ACHN (cell line): ENCODE results near the gene FAT2.

Experiments used
- DNase-seq: peaks from one replicate; pipeline ENCODE4 v3.0.0-alpha.2; 2015
- in situ Hi-C: cut with HindIII; loops from 2 replicates; pipeline ENCODE4 v1.10.0; 2017; ENCODE audit warnings: low sequenced_read_pairs, low pct_ligation_motif_present, low pct_unique_long_range_greater_than_20kb

The FAT2 gene

GRCh38 chr5:151568036-151568435 lies 23.1 kb downstream of the FAT2 start:
- in situ Hi-C loops: no loop called here

GRCh38 chr5:151565971-151566370 lies 25.2 kb downstream of the FAT2 start:
- DNase-seq: no peak
- in situ Hi-C loops: no loop called here

More at GRCh38 chr5:151568036-151568435, 23.1 kb downstream of the FAT2 start:
- no peak for DNase-seq

- in situ Hi-C loops: no loop called here
Observed at GRCh38 chr5:151562019-151562707, 29.0 kb downstream of the FAT2 start.

GRCh38 chr5:151557951-151558350 lies 33.2 kb downstream of the FAT2 start:
- DNase-seq: no peak
- in situ Hi-C loops: no loop called here

More at GRCh38 chr5:151562019-151562707, 29.0 kb downstream of the FAT2 start:
- no peak for DNase-seq

GRCh38 chr5:151557466-151557865 lies 33.7 kb downstream of the FAT2 start:
- in situ Hi-C loops: no loop called here
- no peak for DNase-seq

GRCh38 chr5:151556806-151557205 lies 34.3 kb downstream of the FAT2 start:
- no peak for DNase-seq
- in situ Hi-C loops: no loop called here

- DNase-seq: no peak
- in situ Hi-C loops: no loop called here
Observed at GRCh38 chr5:151555760-151556576, 35.2 kb downstream of the FAT2 start.

- in situ Hi-C loops: no loop called here
- no peak for DNase-seq
Observed at GRCh38 chr5:151553695-151554094, 37.4 kb downstream of the FAT2 start.

GRCh38 chr5:151553130-151553670 lies 37.9 kb downstream of the FAT2 start:
- DNase-seq: no peak
- in situ Hi-C loops: no loop called here

GRCh38 chr5:151551985-151552384 lies 39.1 kb downstream of the FAT2 start:
- no peak for DNase-seq
- in situ Hi-C loops: no loop called here

- in situ Hi-C loops: no loop called here
- DNase-seq: no peak
Observed at GRCh38 chr5:151550146-151550545, 41.0 kb downstream of the FAT2 start.

GRCh38 chr5:151549713-151550112 lies 41.4 kb downstream of the FAT2 start:
- in situ Hi-C loops: no loop called here
- DNase-seq: no peak

- DNase-seq: no peak
- in situ Hi-C loops: no loop called here
Observed at GRCh38 chr5:151547364-151547763, 43.8 kb downstream of the FAT2 start.

GRCh38 chr5:151541571-151541970 lies 49.6 kb downstream of the FAT2 start:
- DNase-seq: no peak
- in situ Hi-C loops: no loop called here
